Measurements from ENCODE around the gene BORCS6. TPM values are rescaled to one million over a fixed set of nuclear protein-coding genes. Genes with fewer than 3 reads are reported as not detected.

BORCS6 gene
- total and polyA plus RNA-seq, 2 of the 13 experiments (the other 11 are each of a cell fraction or from before 2014, with no cell fraction given), result 2.0 to 5.1 TPM

DNA sequence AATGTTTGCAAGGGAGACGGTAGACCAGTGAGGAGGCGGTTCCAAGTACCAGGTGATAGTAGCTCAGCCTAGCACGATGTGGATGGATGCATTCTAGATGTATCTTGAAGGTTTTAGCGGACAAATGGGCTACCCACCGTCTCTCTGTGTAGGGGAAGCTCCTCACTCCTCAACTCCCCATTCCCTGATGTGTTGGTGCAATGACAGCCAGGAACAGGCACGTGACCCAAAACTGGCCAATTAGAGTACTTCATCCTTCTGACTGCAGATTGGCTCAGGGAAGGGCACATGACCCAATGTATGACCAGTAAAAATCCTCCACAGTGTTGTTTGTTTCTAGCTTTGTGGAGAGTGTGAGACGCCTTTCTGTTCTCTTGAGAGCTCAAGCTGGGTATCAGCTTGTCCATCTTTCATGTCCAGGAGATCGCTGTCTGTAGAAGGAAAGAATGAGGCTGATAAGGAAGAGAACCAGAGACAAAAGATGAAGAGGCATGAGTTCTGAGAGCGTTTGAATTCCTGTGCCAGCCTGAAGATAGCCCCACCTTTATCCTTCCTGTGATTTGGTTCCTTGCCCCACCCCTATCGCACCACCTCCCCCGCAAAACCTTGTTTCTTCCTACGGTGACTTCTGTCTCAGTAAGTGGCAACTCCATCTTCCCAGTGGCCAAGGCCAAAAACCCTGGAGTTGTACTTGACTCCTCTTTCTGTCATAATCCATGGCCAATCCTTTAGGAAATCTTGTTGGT, 2.3 kb upstream of the BORCS6 start (continued):
- TF ChIP-seq ZNF557 (CRISPR knock-in tag; IDR thresholded peaks at IDR 0.05), result no peak
- TF ChIP-seq RFXAP (CRISPR knock-in tag; IDR thresholded peaks at IDR 0.05; ENCODE audit: borderline replicate concordance), result no peak
- no peak for TF ChIP-seq YY1 (IDR thresholded peaks at IDR 0.05; ENCODE audit: insufficient read depth, insufficient replicate concordance, low read depth, low read length)
- TF ChIP-seq PHF5A (CRISPR knock-in tag; IDR thresholded peaks at IDR 0.05; ENCODE audit: low read depth, unreplicated experiment), result peak; percentile 62
- TF ChIP-seq ZNF879 (CRISPR knock-in tag; IDR thresholded peaks at IDR 0.05), result no peak
- TF ChIP-seq ZNF30 (CRISPR knock-in tag; IDR thresholded peaks at IDR 0.05), result no peak
- no peak for TF ChIP-seq HES4 (CRISPR knock-in tag; IDR thresholded peaks at IDR 0.05; ENCODE audit: borderline replicate concordance)
- peak; percentile 39; the same call in 1 of the 2 replicates for TF ChIP-seq FOXC1 (CRISPR knock-in tag; IDR thresholded peaks at IDR 0.05; ENCODE audit: borderline replicate concordance)
- no peak for TF ChIP-seq ZNF451 (CRISPR knock-in tag; IDR thresholded peaks at IDR 0.05)
- no peak for TF ChIP-seq SMAD3 (CRISPR knock-in tag; IDR thresholded peaks at IDR 0.05)
- TF ChIP-seq, protein P1, sequence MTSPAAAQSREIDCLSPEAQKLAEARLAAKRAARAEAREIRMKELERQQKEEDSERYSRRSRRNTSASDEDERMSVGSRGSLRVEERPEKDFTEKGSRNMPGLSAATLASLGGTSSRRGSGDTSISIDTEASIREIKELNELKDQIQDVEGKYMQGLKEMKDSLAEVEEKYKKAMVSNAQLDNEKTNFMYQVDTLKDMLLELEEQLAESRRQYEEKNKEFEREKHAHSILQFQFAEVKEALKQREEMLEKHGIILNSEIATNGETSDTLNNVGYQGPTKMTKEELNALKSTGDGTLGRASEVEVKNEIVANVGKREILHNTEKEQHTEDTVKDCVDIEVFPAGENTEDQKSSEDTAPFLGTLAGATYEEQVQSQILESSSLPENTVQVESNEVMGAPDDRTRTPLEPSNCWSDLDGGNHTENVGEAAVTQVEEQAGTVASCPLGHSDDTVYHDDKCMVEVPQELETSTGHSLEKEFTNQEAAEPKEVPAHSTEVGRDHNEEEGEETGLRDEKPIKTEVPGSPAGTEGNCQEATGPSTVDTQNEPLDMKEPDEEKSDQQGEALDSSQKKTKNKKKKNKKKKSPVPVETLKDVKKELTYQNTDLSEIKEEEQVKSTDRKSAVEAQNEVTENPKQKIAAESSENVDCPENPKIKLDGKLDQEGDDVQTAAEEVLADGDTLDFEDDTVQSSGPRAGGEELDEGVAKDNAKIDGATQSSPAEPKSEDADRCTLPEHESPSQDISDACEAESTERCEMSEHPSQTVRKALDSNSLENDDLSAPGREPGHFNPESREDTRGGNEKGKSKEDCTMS (CRISPR knock-in tag; conservative IDR thresholded peaks at IDR 0.05), result no peak
- no peak for TF ChIP-seq MAZ (IDR thresholded peaks at IDR 0.05; ENCODE audit: borderline replicate concordance, low read depth, low read length)
- TF ChIP-seq MAZ (CRISPR knock-in tag; IDR thresholded peaks at IDR 0.05; ENCODE audit: low read depth), result no peak
- TF ChIP-seq ETV5 (CRISPR knock-in tag; IDR thresholded peaks at IDR 0.05; ENCODE audit: borderline replicate concordance), result 0 out of 2 replicates have a peak, but pooled peaks have one; percentile 8
- no peak for TF ChIP-seq DMTF1 (CRISPR knock-in tag; IDR thresholded peaks at IDR 0.05)
- TF ChIP-seq NCOA2 (CRISPR knock-in tag; IDR thresholded peaks at IDR 0.05), result no peak
- TF ChIP-seq ZNF605 (CRISPR knock-in tag; IDR thresholded peaks at IDR 0.05), result no peak
- peak; percentile 93 for TF ChIP-seq NFYC (CRISPR knock-in tag; IDR thresholded peaks at IDR 0.05)
- no peak for TF ChIP-seq NR1H2 (CRISPR knock-in tag; IDR thresholded peaks at IDR 0.05; ENCODE audit: borderline replicate concordance, low read depth)
- no peak for TF ChIP-seq NFATC3 (CRISPR knock-in tag; IDR thresholded peaks at IDR 0.05)
- no peak for TF ChIP-seq ZBTB42 (CRISPR knock-in tag; IDR thresholded peaks at IDR 0.05)
- no peak for TF ChIP-seq NR3C1 (CRISPR knock-in tag; IDR thresholded peaks at IDR 0.05)
- TF ChIP-seq PAF1 (CRISPR knock-in tag; IDR thresholded peaks at IDR 0.05), result no peak
- TF ChIP-seq ZNF121 (CRISPR knock-in tag; IDR thresholded peaks at IDR 0.05), result no peak
- TF ChIP-seq NCOA1 (CRISPR knock-in tag; IDR thresholded peaks at IDR 0.05), result no peak
- TF ChIP-seq, protein P2, sequence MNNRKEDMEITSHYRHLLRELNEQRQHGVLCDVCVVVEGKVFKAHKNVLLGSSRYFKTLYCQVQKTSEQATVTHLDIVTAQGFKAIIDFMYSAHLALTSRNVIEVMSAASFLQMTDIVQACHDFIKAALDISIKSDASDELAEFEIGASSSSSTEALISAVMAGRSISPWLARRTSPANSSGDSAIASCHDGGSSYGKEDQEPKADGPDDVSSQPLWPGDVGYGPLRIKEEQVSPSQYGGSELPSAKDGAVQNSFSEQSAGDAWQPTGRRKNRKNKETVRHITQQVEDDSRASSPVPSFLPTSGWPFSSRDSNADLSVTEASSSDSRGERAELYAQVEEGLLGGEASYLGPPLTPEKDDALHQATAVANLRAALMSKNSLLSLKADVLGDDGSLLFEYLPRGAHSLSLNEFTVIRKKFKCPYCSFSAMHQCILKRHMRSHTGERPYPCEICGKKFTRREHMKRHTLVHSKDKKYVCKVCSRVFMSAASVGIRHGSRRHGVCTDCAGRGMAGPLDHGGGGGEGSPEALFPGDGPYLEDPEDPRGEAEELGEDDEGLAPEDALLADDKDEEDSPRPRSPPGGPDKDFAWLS (CRISPR knock-in tag; IDR thresholded peaks at IDR 0.05; ENCODE audit: borderline replicate concordance), result no peak

Measured in HepG2 (cell line).